ENCODE measurements around the gene HS3ST2.

GRCh38 chr16:22961206-22961605 lies 147.2 kb downstream of the HS3ST2 start:
- TF ChIP-seq POLR2A (IDR thresholded peaks at IDR 0.05) = no peak
- TF ChIP-seq CTCF (IDR thresholded peaks at IDR 0.05) = no peak

Measured in body of pancreas (tissue), 4 donors.